Karpas-422 (cell line): ENCODE results near the gene MEP1B. TPM values are rescaled to one million over a fixed set of nuclear protein-coding genes. Genes with fewer than 3 reads are reported as not detected.

Experiments used
- DNase-seq: peaks from one replicate; pipeline ENCODE4 v3.0.0-alpha.2; 2015
- H2AFZ ChIP-seq: fragments of 200-600 bp; sonication (generic); 2 replicates; pipeline ENCODE4 v1.6.1; 2014; ENCODE audit warnings: antibody characterized with exemption, low read length, mixed read lengths
- H3K27ac ChIP-seq: fragments of 200-600 bp; sonication (generic); 2 replicates; pipeline ENCODE4 v1.5.1; 2014; ENCODE audit warnings: mild to moderate bottlenecking, low read length, moderate library complexity
- H3K27me3 ChIP-seq: fragments of 200-600 bp; sonication (generic); 2 replicates; pipeline ENCODE4 v1.6.1; 2014; ENCODE audit warnings: low read length, mixed read lengths
- H3K36me3 ChIP-seq: fragments of 200-600 bp; sonication (generic); 2 replicates; pipeline ENCODE4 v1.6.1; 2014; ENCODE audit warnings: low read length, mixed read lengths; ENCODE audit not compliant: insufficient read depth
- H3K4me1 ChIP-seq: fragments of 200-600 bp; sonication (generic); 2 replicates; pipeline ENCODE4 v1.6.1; 2014; ENCODE audit warnings: mild to moderate bottlenecking, low read length, mixed read lengths
- H3K4me2 ChIP-seq: fragments of 200-600 bp; sonication (generic); 2 replicates; pipeline ENCODE4 v1.6.1; 2014; ENCODE audit warnings: low read length, low read depth, mild to moderate bottlenecking; ENCODE audit not compliant: poor library complexity, severe bottlenecking
- H3K4me3 ChIP-seq: fragments of 200-600 bp; sonication (generic); 2 replicates; pipeline ENCODE4 v1.5.1; 2014; ENCODE audit warnings: mild to moderate bottlenecking, antibody characterized with exemption, low read length, mixed read lengths
- H3K79me2 ChIP-seq: fragments of 200-600 bp; sonication (generic); 2 replicates; pipeline ENCODE4 v1.6.1; 2014; ENCODE audit warnings: mild to moderate bottlenecking, low read length, mixed read lengths
- H3K9ac ChIP-seq: fragments of 200-600 bp; sonication (generic); 2 replicates; pipeline ENCODE4 v1.6.0; 2014; ENCODE audit warnings: low read length
- H3K9me2 ChIP-seq: fragments of 200-600 bp; sonication (generic), shearing (Covaris generic); replicated peaks from 2 replicates; pipeline ENCODE4 v1.6.0; 2014; ENCODE audit warnings: mild to moderate bottlenecking, low read length, moderate library complexity; ENCODE audit not compliant: insufficient read depth
- H3K9me3 ChIP-seq: fragments of 300-700, 200-600 bp; sonication (generic); 2 replicates; pipeline ENCODE4 v1.6.1; 2014; ENCODE audit warnings: low read length, mixed read lengths
- H4K20me1 ChIP-seq: fragments of 200-600 bp; sonication (generic); 2 replicates; pipeline ENCODE4 v1.6.1; 2014; ENCODE audit warnings: mild to moderate bottlenecking, antibody characterized with exemption, low read length, low read depth; ENCODE audit not compliant: insufficient read depth
- total RNA-seq: library from RNA; depleted of rRNA; stranded (reverse); fragments of >200 nt; shearing (Covaris generic); gene quantifications from 2 replicates; pipeline ENCODE4 v1.2.3, GENCODE V29; 2014; ENCODE audit warnings: low replicate concordance

MEP1B gene
- total RNA-seq, 1 experiment from 2014 or later = not detected

- Histone ChIP-seq H3K9me3 (no peaks in the 10 kb centered on the region), H3K79me2 (no peaks in the 10 kb centered on the region), H3K9ac (no peak overlapping the region), H3K27me3 (peaks cover 3% of the 10 kb centered on the region; the same call in 1 of the 2 replicates), H3K4me3 (no peak overlapping the region), H4K20me1 (no peaks in the 10 kb centered on the region), H3K9me2 (no peaks in the 10 kb centered on the region), H3K27ac (no peak overlapping the region), H3K4me2 (no peak overlapping the region), H2AFZ (no peak overlapping the region), H3K36me3 (no peaks in the 10 kb centered on the region), H3K4me1 (no peaks in the 10 kb centered on the region)
- DNase-seq = no peak
Observed at GRCh38 chr18:32195881-32196815, 6.3 kb downstream of the MEP1B start.

- no peak for DNase-seq
Observed at GRCh38 chr18:32200766-32201165, 10.9 kb downstream of the MEP1B start.

GRCh38 chr18:32201948-32202672 is 12.3 kb downstream of the MEP1B start:
- Histone ChIP-seq H3K9me3 (no peaks in the 10 kb centered on the region), H3K79me2 (no peaks in the 10 kb centered on the region), H3K9ac (no peak overlapping the region), H3K9me2 (no peaks in the 10 kb centered on the region), H4K20me1 (no peaks in the 10 kb centered on the region), H3K4me2 (no peak overlapping the region), H3K27me3 (no peaks in the 10 kb centered on the region), H2AFZ (no peak overlapping the region), H3K36me3 (no peaks in the 10 kb centered on the region), H3K4me1 (no peaks in the 10 kb centered on the region), H3K27ac (no peak overlapping the region), H3K4me3 (no peak overlapping the region)
- no peak for DNase-seq

More at GRCh38 chr18:32200766-32201165, 10.9 kb downstream of the MEP1B start:
- Histone ChIP-seq H4K20me1 (no peaks in the 10 kb centered on the region), H3K9me3 (no peaks in the 10 kb centered on the region), H3K9ac (no peak overlapping the region), H2AFZ (no peak overlapping the region), H3K4me1 (no peaks in the 10 kb centered on the region), H3K4me3 (no peak overlapping the region), H3K9me2 (no peaks in the 10 kb centered on the region), H3K27ac (no peak overlapping the region), H3K36me3 (no peaks in the 10 kb centered on the region), H3K27me3 (no peaks in the 10 kb centered on the region), H3K4me2 (no peak overlapping the region), H3K79me2 (no peaks in the 10 kb centered on the region)

- H2AFZ ChIP-seq = no peak overlapping the region
Observed at GRCh38 chr18:32208023-32208422, 18.2 kb downstream of the MEP1B start.

GRCh38 chr18:32208577-32208976 is 18.7 kb downstream of the MEP1B start:
- no peaks in the 10 kb centered on the region for H3K9me2 ChIP-seq
- H3K4me1 ChIP-seq = no peaks in the 10 kb centered on the region
- H3K9me3 ChIP-seq = no peaks in the 10 kb centered on the region
- no peak for DNase-seq
- no peak overlapping the region for H3K4me2 ChIP-seq
- H2AFZ ChIP-seq = no peak overlapping the region
- no peaks in the 10 kb centered on the region for H3K27me3 ChIP-seq
- no peak overlapping the region for H3K27ac ChIP-seq
- H3K4me3 ChIP-seq = no peak overlapping the region
- H3K9ac ChIP-seq = no peak overlapping the region
- H3K79me2 ChIP-seq = no peaks in the 10 kb centered on the region
- H3K36me3 ChIP-seq = no peaks in the 10 kb centered on the region
- H4K20me1 ChIP-seq = no peaks in the 10 kb centered on the region

More at GRCh38 chr18:32208023-32208422, 18.2 kb downstream of the MEP1B start:
- no peaks in the 10 kb centered on the region for H3K79me2 ChIP-seq
- no peak for DNase-seq
- no peak overlapping the region for H3K27ac ChIP-seq
- H3K4me3 ChIP-seq = no peak overlapping the region
- no peaks in the 10 kb centered on the region for H4K20me1 ChIP-seq
- no peaks in the 10 kb centered on the region for H3K36me3 ChIP-seq
- no peaks in the 10 kb centered on the region for H3K27me3 ChIP-seq
- no peak overlapping the region for H3K4me2 ChIP-seq
- H3K9ac ChIP-seq = no peak overlapping the region
- no peaks in the 10 kb centered on the region for H3K9me2 ChIP-seq
- no peaks in the 10 kb centered on the region for H3K9me3 ChIP-seq
- H3K4me1 ChIP-seq = no peaks in the 10 kb centered on the region

- H3K4me1 ChIP-seq = no peaks in the 10 kb centered on the region
- H4K20me1 ChIP-seq = no peaks in the 10 kb centered on the region
- H3K9me3 ChIP-seq = no peaks in the 10 kb centered on the region
- no peak overlapping the region for H3K4me2 ChIP-seq
- H2AFZ ChIP-seq = no peak overlapping the region
- DNase-seq = no peak
- H3K79me2 ChIP-seq = no peaks in the 10 kb centered on the region
- H3K27me3 ChIP-seq = no peaks in the 10 kb centered on the region
- no peak overlapping the region for H3K27ac ChIP-seq
- H3K9me2 ChIP-seq = no peaks in the 10 kb centered on the region
- H3K4me3 ChIP-seq = no peak overlapping the region
- no peaks in the 10 kb centered on the region for H3K36me3 ChIP-seq
- no peak overlapping the region for H3K9ac ChIP-seq
Observed at GRCh38 chr18:32209685-32210445, 20.0 kb downstream of the MEP1B start.

- Histone ChIP-seq H3K9me2 (no peaks in the 10 kb centered on the region), H3K4me2 (no peak overlapping the region), H3K9ac (no peak overlapping the region), H4K20me1 (no peaks in the 10 kb centered on the region), H2AFZ (no peak overlapping the region), H3K27ac (no peak overlapping the region), H3K79me2 (no peaks in the 10 kb centered on the region), H3K27me3 (no peaks in the 10 kb centered on the region), H3K36me3 (no peaks in the 10 kb centered on the region), H3K4me3 (no peak overlapping the region), H3K4me1 (no peaks in the 10 kb centered on the region), H3K9me3 (no peaks in the 10 kb centered on the region)
- DNase-seq = no peak
Observed at GRCh38 chr18:32213693-32214092, 23.9 kb downstream of the MEP1B start.

- no peak for DNase-seq
- H3K4me2 ChIP-seq = no peak overlapping the region
- no peaks in the 10 kb centered on the region for H4K20me1 ChIP-seq
- H3K79me2 ChIP-seq = no peaks in the 10 kb centered on the region
- H3K4me3 ChIP-seq = no peak overlapping the region
- H3K4me1 ChIP-seq = no peaks in the 10 kb centered on the region
- H3K9ac ChIP-seq = no peak overlapping the region
- no peaks in the 10 kb centered on the region for H3K9me3 ChIP-seq
- no peaks in the 10 kb centered on the region for H3K27me3 ChIP-seq
- H3K9me2 ChIP-seq = no peaks in the 10 kb centered on the region
- no peak overlapping the region for H2AFZ ChIP-seq
- no peaks in the 10 kb centered on the region for H3K36me3 ChIP-seq
- no peak overlapping the region for H3K27ac ChIP-seq
Observed at GRCh38 chr18:32216390-32216789, 26.6 kb downstream of the MEP1B start.
